Loucy (cell line): ENCODE data around the gene CACNA2D3.

Experiments
- H2AFZ ChIP-seq: fragments of 200-600 bp; sonication (generic); 2 replicates; pipeline ENCODE4 v1.6.0; 2016; ENCODE audit warnings: antibody characterized with exemption, mild to moderate bottlenecking, low read length, moderate library complexity
- H3F3A ChIP-seq: fragments of 200-600 bp; 2 replicates; pipeline ENCODE4 v1.6.0; 2016; ENCODE audit warnings: antibody characterized with exemption, low read depth, mild to moderate bottlenecking
- H3K27me3 ChIP-seq: fragments of 200-600 bp; sonication (generic); 2 replicates; pipeline ENCODE4 v1.6.1; 2014; ENCODE audit warnings: low read length, mild to moderate bottlenecking; ENCODE audit not compliant: insufficient read depth, poor library complexity, severe bottlenecking
- H3K36me3 ChIP-seq: fragments of 200-600 bp; sonication (generic); 2 replicates; pipeline ENCODE4 v1.6.1; 2016; ENCODE audit warnings: low read length; ENCODE audit not compliant: insufficient read depth
- H3K4me1 ChIP-seq: fragments of 200-600 bp; sonication (generic); 2 replicates; pipeline ENCODE4 v1.5.1; 2014; ENCODE audit warnings: low read length, mild to moderate bottlenecking; ENCODE audit not compliant: insufficient read depth, poor library complexity, severe bottlenecking
- H3K4me2 ChIP-seq: fragments of 200-600 bp; sonication (generic); 2 replicates; pipeline ENCODE4 v1.6.0; 2014; ENCODE audit warnings: antibody characterized with exemption, low read length, low read depth, mild to moderate bottlenecking; ENCODE audit not compliant: poor library complexity, severe bottlenecking
- H3K4me3 ChIP-seq: fragments of 200-600 bp; sonication (generic); 2 replicates; pipeline ENCODE4 v1.5.1; 2014; ENCODE audit warnings: low read length, mild to moderate bottlenecking, mixed read lengths; ENCODE audit not compliant: poor library complexity, severe bottlenecking
- H3K79me2 ChIP-seq: fragments of 200-600 bp; sonication (generic); 2 replicates; pipeline ENCODE4 v1.6.1; 2014; ENCODE audit warnings: low read length; ENCODE audit not compliant: insufficient read depth
- H3K9ac ChIP-seq: fragments of 200-600 bp; sonication (generic); 2 replicates; pipeline ENCODE4 v1.6.0; 2014; ENCODE audit warnings: mild to moderate bottlenecking, low read depth, low read length, moderate library complexity; ENCODE audit not compliant: poor library complexity, severe bottlenecking
- H3K9me2 ChIP-seq: fragments of 200-600 bp; sonication (generic); replicated peaks from 2 replicates; pipeline ENCODE4 v1.6.1; 2016; ENCODE audit warnings: low read depth, low read length, mixed read lengths
- H3K9me3 ChIP-seq: fragments of 200-600 bp; sonication (generic); 2 replicates; pipeline ENCODE4 v1.6.1; 2014; ENCODE audit warnings: mild to moderate bottlenecking, antibody characterized with exemption, low read length, low read depth; ENCODE audit not compliant: insufficient read depth
- H4K20me1 ChIP-seq: fragments of 200-600 bp; sonication (generic); 2 replicates; pipeline ENCODE4 v1.6.0; 2014; ENCODE audit warnings: antibody characterized with exemption, low read length, mild to moderate bottlenecking; ENCODE audit not compliant: insufficient read depth, poor library complexity, severe bottlenecking
- CTCF ChIP-seq: fragments of 200-600 bp; sonication (generic); conservative IDR thresholded peaks from 2 replicates; pipeline ENCODE4 v1.5.1; 2014; ENCODE audit warnings: mild to moderate bottlenecking, antibody characterized with exemption, low read length
- EZH2phosphoT487 ChIP-seq: fragments of 200-600 bp; IDR thresholded peaks from 2 replicates; pipeline ENCODE4 v1.6.1; 2018; ENCODE audit warnings: antibody characterized with exemption, mild to moderate bottlenecking, moderate library complexity, borderline replicate concordance

CACNA2D3 gene

GRCh38 chr3:54259636-54260035 lies 137.3 kb downstream of the CACNA2D3 start:
- no peak overlapping the region for H3K4me3 ChIP-seq
- H3F3A ChIP-seq = peaks cover 5% of the 10 kb centered on the region; the same call in 1 of the 2 replicates
- H3K9me2 ChIP-seq = no peaks in the 10 kb centered on the region
- TF ChIP-seq EZH2phosphoT487 (no peak), CTCF (no peak)
- H3K4me2 ChIP-seq = no peak overlapping the region
- H3K36me3 ChIP-seq = no peaks in the 10 kb centered on the region
- H3K27me3 ChIP-seq = no peaks in the 10 kb centered on the region
- H3K79me2 ChIP-seq = no peaks in the 10 kb centered on the region
- no peaks in the 10 kb centered on the region for H4K20me1 ChIP-seq
- peaks cover 46% of the 10 kb centered on the region for H3K4me1 ChIP-seq
- H2AFZ ChIP-seq = no peak overlapping the region
- H3K9me3 ChIP-seq = no peaks in the 10 kb centered on the region
- no peak overlapping the region for H3K9ac ChIP-seq

GRCh38 chr3:54261141-54261540 lies 138.8 kb downstream of the CACNA2D3 start:
- H3K4me1 ChIP-seq = peaks cover 39% of the 10 kb centered on the region

GRCh38 chr3:54262541-54262940 lies 140.2 kb downstream of the CACNA2D3 start:
- no peaks in the 10 kb centered on the region for H4K20me1 ChIP-seq
- no peak overlapping the region for H3K9ac ChIP-seq
- peak overlapping the region; percentile 65 for H3K4me2 ChIP-seq
- H3K79me2 ChIP-seq = no peaks in the 10 kb centered on the region
- no peaks in the 10 kb centered on the region for H3K36me3 ChIP-seq
- peaks cover 39% of the 10 kb centered on the region for H3K4me1 ChIP-seq
- H3K9me2 ChIP-seq = no peaks in the 10 kb centered on the region
- peak overlapping the region; percentile 44 for H3K4me3 ChIP-seq
- no peaks in the 10 kb centered on the region for H3K27me3 ChIP-seq
- TF ChIP-seq CTCF = no peak
- peak; percentile 49 for TF ChIP-seq EZH2phosphoT487
- H2AFZ ChIP-seq = no peak overlapping the region
- peaks cover 5% of the 10 kb centered on the region; the same call in 1 of the 2 replicates for H3F3A ChIP-seq
- no peaks in the 10 kb centered on the region for H3K9me3 ChIP-seq

More at GRCh38 chr3:54261141-54261540, 138.8 kb downstream of the CACNA2D3 start:
- peaks cover 5% of the 10 kb centered on the region; the same call in 1 of the 2 replicates for H3F3A ChIP-seq
- no peak overlapping the region for H3K9ac ChIP-seq
- no peak overlapping the region for H2AFZ ChIP-seq
- H3K4me3 ChIP-seq = no peak overlapping the region
- TF ChIP-seq CTCF = no peak
- H3K27me3 ChIP-seq = no peaks in the 10 kb centered on the region
- no peaks in the 10 kb centered on the region for H3K79me2 ChIP-seq
- H3K9me2 ChIP-seq = no peaks in the 10 kb centered on the region
- peak overlapping the region; percentile 2 for H3K4me2 ChIP-seq
- no peaks in the 10 kb centered on the region for H3K9me3 ChIP-seq
- H3K36me3 ChIP-seq = no peaks in the 10 kb centered on the region
- no peaks in the 10 kb centered on the region for H4K20me1 ChIP-seq
